GM19025 (cell line): Measurements from ENCODE around the gene UPF2.

Experiments used
- ATAC-seq: cut with Tn5 transposase; IDR thresholded peaks from one replicate; pipeline ENCODE4 v1.9.1; 2021; ENCODE audit warnings: mild to moderate bottlenecking, low read depth, moderate library complexity; ENCODE audit not compliant: unreplicated experiment

UPF2 gene

GRCh38 chr10:11887381-11888227 is 155.0 kb downstream of the UPF2 start:
- no peak for ATAC-seq

DNA sequence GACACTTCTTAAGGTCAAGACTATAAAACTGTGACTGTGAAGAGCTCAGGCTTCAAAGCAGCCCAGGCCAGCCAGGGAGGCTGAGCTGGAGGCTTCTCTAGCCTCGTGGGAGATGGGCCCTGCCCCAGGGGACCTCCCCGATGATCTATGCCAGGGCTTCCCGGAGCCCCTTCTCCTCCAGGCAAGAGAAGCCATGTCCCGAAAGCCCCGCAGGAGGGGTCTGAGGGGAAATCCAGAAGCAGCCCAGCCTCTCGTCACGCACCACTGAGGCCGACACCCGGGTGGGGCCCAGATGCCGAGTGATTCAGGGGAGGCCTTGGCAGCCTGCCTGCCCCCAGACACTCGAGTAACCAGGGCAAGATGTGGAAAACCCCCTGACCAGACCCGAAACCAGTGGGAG is 155.8 kb downstream of the UPF2 start:
- ATAC-seq: peak; percentile 55

DNA sequence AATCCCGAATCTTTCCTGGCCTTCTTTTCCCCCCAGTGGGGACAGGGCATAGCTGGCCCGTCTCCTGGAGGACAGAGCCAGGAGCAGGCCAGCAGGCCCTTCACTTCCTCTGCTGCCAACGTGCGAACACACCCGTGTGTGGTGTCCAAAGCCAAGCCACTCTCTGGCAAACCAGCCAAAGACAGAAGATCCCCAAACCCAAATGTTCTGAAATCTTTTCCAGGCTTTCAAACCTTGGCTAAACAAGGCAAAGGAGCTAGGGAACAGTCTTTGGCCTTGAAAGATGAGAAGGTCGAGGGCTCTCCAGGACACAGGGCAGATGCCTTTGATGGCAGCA is 156.5 kb downstream of the UPF2 start:
- ATAC-seq: no peak

- no peak for ATAC-seq
Observed at GRCh38 chr10:11885437-11886137, 157.0 kb downstream of the UPF2 start.

DNA sequence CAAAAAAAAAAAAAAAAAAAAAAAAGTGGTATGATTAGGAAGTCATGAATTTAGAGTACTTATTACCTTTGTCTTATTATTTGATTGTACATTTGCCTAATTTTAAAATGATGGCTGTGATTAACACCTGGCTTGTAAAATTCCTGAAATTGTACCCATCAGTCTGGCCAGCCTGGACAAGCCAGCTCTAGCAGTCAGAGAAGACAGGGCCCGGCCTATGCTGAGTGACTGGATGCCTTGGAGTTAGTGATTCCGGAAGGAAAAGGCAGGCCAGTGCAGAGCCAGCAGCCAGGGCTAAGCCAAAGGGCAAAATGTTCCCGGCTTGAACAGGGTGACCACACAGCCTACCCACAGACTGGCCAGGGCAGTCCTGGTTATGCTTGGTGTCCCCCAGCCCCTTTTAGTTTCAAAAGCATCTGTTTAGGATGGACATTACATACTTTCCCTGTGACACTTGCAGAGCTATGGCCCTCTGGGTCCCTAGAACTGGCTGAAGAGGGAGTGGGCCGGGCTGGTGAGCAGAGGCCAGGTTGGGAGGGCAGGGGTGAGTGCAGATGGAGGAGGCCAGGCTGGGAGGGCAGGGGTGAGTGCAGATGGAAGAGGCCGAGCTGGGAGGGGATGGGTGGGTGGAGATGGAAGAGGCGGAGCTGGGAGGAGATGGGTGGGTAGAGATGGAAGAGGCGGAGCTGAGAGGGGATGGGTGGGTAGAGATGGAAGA is 157.7 kb downstream of the UPF2 start:
- no peak for ATAC-seq

DNA sequence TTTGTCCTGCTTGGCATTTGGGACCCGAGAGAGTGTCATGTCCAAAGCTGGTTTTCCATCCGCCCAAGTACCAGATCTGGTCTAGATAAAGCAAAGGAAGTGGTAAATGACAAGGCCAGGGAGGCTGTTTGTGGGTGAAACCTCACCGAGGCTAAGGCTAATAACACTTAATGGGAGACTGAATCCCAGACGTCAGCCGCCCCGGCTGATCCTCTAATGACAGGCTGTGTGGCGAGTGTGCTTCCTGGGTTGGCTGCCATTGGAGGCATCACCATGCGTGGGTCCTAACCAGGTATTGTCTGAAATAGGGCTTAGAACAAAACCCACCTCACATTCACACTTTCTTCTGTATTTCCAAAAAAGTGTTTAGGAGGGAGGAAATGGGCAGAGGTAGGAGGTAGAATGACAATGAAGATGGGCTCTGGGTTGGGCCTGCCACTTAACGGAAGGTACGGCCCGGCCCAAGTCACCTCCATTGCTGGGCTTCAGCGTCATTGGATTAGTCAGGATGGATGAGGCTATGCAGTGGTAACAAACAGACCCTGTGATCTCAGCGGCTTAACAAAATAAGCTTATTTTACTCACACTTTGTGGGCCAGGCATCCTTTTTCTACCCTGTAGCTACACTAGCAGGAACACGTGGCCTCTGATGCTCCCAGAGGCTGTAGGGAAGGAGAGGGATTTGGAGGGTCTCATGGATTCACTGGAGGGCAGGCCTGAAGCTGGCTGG is 159.8 kb downstream of the UPF2 start:
- no peak for ATAC-seq

- no peak for ATAC-seq
Observed at GRCh38 chr10:11881477-11882417, 160.9 kb downstream of the UPF2 start.

- ATAC-seq: no peak
Observed at GRCh38 chr10:11881030-11881476, 161.6 kb downstream of the UPF2 start.

DNA sequence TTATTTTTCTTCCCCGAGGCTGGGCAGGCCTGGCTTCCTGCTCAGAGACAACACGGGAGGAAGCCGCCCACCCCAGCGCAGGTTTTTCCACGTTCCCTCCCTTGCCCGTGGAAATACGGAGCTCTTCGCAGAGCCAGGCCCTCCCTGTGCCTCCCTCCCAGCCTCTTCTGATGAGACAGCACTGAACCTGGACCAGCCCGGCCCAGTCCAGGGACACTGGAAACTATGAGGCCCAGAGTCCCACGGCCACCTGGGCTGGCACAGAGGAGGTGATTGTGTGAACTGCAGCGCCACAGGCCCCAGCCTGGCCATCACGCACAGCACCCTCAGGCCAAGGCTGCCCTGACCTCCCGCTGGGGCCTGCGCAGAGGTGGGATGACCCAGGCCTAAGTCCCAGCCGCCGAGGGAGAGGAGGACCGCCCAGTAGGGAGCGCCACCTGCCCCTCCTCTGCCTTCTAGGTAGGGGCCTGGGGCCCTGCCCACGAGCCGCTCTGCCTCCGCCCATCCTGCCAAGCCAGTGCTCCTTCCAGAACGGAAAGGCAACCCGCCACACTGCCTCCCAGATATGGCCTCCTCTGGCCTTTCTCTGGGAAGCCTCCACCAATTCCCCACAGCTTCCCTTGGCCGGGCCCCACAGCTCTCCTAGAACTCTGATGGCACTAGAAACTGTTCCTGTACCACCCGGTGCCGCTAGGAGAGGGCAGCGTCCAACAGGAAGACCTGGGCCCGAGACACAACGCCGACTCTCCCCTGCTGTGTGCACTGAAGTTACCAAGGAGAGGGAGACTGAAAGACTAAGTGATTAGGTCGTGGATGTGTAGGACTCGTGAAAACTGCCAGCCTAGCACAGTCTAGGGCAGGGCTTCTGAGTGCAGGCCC is 162.2 kb downstream of the UPF2 start:
- no peak for ATAC-seq

DNA sequence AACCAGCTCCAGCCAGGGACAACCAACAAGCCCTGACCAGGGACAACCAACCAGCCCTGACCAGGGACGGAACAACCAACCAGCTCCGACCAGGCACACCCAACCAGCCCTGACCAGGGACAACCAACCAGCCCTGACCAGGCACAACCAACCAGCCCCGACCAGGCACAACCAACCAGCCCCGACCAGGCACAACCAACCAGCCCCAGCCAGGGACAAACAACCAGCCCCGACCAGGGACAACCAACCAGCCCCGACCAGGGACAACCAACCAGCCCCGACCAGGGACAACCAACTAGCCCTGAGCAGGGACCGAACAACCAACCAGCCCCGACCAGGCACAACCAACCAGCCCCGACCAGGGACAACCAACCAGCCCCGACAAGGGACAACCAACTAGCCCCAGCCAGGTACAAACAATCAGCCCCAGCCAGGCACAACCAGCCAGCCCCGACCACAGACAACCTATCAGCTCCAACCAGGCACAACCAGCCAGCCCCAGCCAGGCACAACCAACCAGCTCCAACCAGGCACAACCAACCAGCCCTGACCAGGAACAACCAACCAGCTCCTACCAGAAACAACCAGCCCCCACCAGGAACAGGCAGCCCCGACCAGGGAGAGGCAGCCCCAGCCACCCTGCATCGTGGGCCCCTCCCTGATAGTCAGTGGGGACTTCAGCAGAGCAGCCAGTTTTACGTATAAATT is 163.1 kb downstream of the UPF2 start:
- no peak for ATAC-seq

DNA sequence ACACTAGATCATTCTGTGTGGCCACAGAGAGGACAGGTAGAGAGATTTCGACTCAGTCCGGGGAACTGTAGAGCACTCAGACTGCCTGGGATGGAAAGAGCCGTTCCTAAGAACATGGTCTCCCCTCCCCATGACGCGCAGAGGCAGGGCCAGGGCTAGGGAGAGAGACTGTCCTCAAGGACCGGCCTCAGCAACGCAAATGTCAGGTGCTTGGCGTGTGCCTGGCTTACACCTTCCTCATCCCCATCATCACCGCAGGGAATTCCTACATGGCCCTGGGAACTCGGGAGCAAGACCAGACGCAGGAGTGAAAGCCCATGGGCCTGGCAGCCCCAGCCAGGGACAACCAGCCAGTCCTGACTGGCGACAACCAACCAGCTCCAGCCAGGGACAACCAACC is 163.8 kb downstream of the UPF2 start:
- ATAC-seq: no peak

GRCh38 chr10:11877591-11877905 is 165.1 kb downstream of the UPF2 start:
- no peak for ATAC-seq

GRCh38 chr10:11876805-11877590 is 165.6 kb downstream of the UPF2 start:
- no peak for ATAC-seq

- no peak for ATAC-seq
Observed at GRCh38 chr10:11876324-11876723, 166.3 kb downstream of the UPF2 start.

DNA sequence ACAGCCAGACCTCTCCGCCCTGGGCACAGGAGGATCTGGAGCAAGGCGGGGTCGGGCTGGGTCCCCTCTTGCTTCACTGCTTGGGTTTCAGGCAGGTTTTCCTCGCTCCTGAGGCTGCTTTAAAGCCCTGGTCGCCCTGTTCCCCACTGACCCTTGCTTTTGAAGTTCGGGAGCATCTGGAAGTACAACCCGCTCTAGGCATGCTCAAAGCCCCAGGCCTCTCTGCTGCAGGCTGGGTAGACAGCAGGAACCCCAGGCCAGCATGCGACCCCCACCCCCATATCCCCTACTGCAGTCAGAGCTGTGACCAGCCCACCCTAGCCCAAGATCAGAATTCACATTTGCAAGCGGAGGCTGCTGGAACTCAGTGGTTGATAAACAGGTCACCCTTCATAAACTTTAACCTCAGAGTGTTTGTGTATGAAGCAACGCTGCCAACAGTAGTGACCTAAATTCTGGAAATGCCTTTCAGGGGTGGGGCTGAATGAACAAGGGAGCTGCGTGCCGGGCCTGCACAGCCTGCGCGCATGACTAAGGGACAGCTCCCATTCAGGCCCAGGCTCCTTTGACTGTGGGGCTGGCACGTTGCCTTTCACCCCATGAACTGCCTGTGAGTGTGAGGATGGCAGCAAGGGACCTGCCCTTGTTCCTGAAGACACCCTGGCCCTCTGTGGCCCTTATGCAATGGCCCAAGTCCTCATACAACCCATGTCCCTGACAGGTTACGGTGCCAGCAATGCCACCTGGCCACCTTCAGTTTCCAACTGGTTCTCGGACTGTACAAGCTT is 166.9 kb downstream of the UPF2 start:
- no peak for ATAC-seq

DNA sequence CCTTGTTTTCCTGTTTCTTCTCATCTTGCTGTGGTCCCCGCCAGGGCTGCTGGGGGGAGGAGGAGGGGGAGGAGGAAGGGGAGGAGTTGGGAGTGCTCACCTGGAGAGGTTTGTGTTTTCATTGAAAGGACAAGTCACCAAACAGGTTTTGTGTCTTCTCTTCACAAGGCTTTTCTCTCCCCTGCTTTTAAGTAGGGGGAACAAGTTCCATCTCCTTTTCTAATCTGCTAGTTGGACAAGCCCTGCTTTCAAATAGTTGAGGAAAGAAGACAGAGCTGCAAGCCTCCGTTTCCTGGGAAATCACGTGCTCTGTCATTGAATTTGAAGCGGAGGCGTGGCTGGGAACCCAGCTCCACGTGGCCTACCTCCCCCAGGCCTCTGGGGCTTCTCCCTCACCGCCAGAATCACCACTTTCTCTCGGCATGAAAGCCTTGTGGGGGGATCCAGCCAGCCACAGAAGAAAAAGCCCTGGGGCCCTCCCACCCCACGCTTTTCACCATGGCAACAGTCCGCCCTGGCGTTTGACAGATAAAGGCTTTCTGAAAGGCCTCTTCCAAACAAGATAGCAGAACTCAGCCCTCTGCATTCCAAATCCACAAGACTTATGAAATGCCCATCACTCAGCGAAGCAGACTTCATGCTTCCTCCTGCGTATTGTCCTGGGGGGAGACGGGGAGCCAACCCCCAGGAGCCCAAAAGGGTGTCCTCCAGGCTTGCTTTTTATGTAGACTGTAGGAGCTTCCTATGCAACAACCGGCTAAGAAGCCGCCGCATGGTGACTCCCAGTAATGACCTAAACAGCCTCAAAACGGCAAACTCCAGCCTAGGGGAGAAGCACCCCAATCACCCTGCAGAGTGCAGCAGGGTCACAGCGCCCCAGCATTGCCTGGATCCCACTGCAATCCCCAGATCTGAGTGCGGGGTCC is 167.8 kb downstream of the UPF2 start:
- ATAC-seq: no peak
